ENCODE data around the gene VENTX.

DNA sequence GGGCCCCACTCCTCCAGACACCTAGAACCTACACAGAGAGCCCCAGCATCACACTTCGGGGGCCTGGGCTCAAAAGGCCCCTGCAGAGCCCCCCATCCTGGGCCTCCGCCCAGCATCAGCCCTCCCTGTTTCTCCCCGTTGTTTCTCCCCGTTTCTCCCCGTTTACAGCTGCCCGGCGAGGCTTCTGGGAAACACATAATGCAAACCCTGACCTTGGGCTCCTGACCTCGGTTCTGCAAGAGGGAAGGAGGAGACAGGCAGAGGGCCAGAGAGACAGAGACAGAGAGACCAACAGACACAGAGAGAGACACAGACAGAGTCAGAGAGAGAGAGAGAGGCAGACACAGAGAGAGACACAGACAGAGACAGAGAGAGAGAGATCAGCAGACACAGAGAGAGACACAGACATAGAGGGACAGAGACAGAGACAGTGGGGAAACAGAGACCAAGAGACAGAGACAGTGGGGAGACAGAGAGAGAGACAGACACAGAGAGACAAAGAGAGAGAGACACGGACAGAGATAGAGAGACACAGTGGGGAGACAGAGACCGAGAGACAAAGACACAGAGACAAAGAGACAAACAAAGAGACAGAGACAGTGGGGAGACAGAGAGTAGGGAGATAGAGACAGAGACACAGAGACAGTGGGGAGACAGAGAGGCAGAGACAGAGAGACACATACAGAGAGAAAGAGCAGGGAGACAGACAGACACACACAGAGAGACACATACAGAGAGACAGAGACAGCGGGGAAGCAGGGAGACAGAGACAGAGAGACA is 12.5 kb downstream of the VENTX start:
- TF ChIP-seq, protein P1, sequence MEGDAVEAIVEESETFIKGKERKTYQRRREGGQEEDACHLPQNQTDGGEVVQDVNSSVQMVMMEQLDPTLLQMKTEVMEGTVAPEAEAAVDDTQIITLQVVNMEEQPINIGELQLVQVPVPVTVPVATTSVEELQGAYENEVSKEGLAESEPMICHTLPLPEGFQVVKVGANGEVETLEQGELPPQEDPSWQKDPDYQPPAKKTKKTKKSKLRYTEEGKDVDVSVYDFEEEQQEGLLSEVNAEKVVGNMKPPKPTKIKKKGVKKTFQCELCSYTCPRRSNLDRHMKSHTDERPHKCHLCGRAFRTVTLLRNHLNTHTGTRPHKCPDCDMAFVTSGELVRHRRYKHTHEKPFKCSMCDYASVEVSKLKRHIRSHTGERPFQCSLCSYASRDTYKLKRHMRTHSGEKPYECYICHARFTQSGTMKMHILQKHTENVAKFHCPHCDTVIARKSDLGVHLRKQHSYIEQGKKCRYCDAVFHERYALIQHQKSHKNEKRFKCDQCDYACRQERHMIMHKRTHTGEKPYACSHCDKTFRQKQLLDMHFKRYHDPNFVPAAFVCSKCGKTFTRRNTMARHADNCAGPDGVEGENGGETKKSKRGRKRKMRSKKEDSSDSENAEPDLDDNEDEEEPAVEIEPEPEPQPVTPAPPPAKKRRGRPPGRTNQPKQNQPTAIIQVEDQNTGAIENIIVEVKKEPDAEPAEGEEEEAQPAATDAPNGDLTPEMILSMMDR (IDR thresholded peaks at IDR 0.05), result no peak
- no peak for TF ChIP-seq POLR2A (IDR thresholded peaks at IDR 0.05)
